OCI-M2 (cell line): ENCODE measurements around the gene RALGPS1.
"Not testable (repeated sequence)": the region's sequence is repeated elsewhere in the genome, so short reads cannot be mapped to it uniquely, and the experiment has no call there.

Source experiments
- DNase-seq: peaks from one replicate; lab custom pipeline; 2025; ENCODE audit not compliant: unreplicated experiment; lab: John Stamatoyannopoulos, UW

RALGPS1 gene

GRCh38 chr9:126986506-126986951 is 71.9 kb downstream of the RALGPS1 start:
- DNase-seq, result no peak

DNA sequence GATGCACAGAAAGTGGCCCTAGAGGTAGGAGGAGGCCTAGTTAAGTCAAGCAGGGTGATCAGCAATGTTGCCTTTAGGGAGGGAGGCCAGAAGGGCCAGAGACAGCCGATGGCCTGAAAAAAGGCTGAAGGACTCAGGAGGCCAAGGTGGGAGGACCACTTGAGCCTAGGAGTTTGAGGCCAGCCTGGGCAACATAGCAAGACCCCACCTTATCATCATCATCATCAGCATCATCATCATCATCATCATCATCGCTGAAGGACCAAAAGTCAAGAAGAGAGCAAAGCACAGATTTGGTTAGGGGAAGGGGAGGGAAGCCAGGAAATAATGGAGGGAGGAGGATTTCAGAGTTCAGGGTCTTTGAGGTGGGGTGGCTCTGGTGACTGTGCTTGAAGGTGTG is 74.3 kb downstream of the RALGPS1 start:
- no peak for DNase-seq

DNA sequence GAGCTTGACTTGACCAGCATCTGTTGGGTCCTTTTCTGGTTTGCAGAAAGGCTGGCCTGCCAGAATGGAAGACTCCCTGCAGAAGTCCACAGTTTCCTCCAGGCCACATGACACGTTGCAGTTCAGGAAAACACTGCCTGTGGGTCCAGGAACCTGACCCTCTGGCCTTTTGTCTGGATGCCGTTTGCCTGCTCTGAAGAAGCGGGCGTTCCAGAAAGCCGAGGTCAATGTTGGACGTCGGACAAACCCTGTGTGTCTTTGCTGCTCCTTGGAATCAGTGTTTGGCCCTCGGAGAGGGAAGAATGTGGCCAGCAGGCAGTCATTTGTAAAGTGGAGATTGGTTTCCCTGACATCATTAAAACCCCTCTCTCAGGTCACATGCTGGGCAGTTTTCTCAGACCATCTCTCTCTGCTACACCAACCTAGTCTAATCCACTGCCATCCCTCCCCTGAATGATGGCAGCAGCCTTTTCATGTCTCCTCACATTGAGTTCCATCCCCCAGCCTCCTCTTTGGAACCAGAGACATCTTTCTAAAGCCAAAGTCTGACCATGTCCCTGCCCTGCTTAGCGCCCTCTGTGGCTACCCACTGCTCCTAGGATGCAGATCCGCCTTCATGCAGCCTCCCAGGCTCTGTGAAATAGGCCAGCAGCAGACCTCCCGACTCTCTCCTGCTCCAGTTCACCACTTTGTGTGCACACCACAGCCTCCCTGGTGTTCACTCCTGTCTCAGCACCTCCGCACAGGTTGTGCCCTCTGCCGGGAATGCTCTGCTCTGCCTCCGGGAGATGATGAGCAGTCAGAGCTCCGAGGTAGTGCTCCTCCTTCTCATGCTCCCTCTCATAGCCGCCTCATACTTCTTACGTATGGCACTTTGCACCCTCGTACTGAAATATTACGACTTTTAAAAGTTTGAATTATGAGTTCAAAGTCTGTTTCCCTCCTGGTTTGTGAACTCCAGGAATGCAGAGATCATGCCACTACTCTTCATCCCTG is 75.6 kb downstream of the RALGPS1 start:
- no peak for DNase-seq

DNA sequence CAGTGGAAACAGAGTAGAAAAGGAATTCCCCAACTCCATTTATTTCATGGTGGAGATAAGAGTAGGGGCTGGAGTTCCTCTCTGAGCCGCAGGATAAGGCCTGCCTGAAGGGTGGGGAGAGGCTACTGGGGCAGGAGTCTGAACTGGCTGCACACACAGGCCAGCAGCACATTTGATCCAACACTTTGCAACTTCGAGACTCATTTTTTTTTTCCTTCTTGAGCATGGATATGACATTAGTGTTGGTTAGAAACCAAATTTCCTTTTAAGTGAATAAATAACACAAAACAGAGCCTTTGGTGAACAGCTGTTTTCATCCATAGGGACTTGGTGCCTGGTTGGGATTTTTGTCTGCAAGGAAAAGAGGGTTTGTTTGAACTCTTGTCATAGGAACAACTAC is 76.6 kb downstream of the RALGPS1 start:
- no peak for DNase-seq

DNA sequence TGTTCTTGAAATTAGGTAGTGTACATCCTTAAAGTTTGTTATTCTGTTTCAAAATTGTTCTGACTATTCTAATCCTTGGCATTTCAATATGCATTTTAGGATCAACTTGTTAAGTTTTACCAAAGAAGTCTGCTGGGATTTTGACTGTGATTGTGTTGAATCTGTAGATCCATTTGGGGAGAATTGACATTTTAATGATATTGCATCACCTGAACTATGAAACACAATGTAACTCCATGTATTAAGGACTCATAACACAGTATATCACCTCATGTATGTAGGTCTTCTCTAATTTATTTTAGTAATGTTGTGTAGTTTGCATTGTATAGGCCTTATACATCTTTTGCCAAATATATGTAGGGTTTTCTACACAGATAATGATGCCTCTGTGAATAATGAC is 77.8 kb downstream of the RALGPS1 start:
- no peak for DNase-seq

DNA sequence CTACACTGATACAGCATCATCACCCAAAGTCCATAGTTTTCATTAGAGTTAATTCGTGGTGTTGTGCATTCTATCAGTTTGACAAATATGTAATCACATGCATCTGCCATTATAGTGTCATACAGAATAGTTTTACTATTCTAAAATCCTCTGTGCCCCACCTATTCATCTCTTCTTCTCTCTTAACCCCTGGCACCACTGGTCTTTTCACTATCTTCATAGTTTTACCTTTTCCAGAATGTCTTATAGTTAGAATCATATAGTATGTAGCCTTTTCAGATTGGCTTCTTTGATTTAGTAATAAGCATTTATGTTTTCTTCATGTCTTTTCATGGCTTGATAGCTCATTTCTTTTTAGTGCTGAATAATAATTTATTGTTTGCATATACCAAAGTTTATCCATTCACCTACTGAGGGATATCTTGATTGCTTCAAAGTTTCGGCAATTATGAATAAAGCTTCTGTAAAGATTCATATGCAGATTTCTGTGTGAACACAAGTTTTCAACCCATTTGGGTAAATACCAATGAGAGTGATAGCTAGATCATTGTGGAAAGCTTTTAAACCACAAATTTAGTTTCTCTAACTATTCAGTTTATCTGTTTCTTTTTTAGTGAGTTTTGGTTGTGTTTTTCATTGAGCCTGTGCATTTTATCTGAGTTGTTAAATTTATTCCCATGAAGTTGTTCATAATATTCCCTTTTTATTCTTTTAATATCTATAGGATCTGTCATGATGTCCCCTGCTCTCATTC is 84.9 kb downstream of the RALGPS1 start:
- DNase-seq, result no peak

GRCh38 chr9:127004946-127005769 is 90.6 kb downstream of the RALGPS1 start:
- no peak for DNase-seq

GRCh38 chr9:127005770-127006314 is 91.3 kb downstream of the RALGPS1 start:
- no peak for DNase-seq

GRCh38 chr9:127007638-127008037 is 93.1 kb downstream of the RALGPS1 start:
- DNase-seq, result no peak

DNA sequence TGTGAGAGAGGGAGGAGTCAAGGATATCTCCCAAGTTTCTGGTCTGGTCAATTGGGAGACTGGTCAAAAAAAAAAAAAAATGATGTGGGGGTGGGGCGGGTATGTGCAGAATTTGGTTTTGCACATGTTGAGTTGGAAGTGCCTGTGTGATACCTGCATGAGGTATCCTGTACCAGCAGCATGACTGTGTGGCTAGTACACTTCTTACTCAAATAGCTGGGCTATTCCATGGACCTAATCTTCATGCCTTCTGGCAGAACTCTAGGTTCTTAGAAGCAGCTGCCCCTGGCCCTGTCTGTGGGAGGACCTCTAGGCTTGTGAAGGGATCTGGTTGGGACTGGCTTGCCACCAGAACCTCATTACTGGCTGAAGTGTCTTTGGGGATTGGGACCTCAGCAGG is 93.5 kb downstream of the RALGPS1 start:
- no peak for DNase-seq

DNA sequence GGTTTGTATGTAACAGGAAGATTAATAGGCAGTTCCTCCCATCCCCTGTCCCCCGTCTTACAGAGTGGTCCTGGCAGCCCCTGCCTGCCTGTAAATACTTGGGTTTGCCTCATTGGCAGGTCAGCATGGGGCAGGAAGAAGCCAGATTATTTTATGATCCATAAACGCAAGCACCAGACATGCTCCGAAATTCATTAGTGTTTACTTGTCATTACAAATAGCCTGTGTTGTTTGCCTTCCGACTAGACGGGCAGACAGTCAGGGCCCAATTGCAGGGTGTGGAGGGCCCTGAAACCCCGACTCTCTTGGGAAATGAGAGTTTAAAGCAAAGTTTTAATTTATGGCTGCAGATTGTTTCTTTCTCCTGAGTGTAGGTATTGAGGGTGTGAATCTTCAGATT is 97.2 kb downstream of the RALGPS1 start:
- DNase-seq, result no peak

DNA sequence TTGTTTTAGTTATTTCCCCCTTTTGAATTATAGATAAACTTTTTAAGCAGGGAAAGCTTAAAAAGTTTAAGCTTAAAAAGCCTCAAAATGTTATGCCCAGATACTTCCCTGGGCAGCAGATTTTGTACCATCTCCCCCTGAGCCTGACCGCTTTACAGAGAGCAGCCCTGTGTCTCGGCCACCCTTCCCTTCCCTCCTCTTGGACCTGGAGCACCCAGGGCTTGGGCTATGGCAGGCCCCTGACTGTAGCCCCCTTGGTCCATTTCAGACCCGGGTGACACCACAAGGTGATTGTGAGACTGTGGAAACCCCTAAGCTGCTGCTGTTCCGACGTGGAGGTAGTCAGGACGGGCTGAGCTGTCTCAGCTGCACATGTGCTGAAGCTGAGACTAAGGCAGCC is 97.7 kb downstream of the RALGPS1 start:
- no peak for DNase-seq

GRCh38 chr9:127013597-127013996 is 99.0 kb downstream of the RALGPS1 start:
- no peak for DNase-seq

DNA sequence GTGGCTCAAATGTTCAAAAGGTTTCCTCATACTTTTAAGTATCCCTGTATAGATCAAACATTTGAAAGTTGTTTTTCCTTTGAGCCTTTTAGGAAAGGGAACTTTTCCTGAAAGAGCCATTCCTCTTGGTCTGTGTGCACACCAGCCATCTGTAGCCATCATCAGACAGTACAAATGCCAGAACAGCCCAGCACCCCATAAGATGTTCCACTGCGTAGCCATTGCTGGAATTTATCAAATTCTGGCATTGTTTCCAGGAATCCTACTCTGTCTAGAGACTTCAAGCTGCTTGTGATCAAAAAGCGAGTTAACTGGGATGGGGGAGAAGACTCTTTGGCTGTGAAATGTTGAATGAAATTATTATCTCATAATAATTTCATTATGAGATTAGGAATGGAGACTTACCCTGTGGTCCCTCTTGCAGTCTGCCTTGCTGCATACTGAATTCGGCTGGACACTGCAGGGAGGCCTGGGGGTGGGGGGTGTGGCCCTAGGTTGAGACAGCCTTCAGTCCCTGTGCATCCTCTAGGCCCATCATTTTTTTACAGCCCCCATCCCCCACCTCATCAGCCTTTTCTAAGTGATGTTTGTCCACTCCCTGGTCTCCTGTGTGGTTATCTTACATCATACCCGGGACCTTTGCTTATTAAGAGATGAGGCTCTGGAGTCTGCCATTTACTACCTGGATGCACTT is 99.8 kb downstream of the RALGPS1 start:
- no peak for DNase-seq

DNA sequence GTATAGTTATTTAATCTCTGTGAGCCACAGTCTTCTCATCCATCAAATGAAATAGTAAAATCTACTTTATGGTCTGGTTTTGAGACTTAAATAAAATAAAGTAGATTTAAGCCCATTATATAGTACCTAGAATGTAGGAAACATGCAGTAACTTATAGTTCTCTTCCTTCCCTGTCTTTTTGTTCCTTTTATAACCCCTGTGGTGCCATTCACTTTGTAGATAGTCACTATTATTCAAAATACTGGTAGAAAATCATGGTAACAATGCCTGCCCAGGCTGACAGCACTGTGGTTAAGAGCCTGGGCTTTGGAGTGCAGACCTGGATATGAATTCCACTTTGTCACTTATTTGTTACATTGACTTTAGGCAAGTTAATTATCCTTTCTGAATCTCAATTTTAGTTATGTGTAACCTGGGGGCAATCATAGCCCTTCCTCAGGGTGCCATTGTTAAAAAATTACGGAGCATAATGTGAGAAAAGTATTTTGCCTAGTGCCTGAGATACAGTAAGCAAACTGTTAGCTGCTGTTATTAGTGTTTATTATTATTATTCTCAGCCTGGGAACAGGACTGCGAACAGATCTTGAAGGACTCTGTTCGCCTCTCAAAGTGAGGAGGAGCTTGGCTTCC is 100.4 kb downstream of the RALGPS1 start:
- no peak for DNase-seq

DNA sequence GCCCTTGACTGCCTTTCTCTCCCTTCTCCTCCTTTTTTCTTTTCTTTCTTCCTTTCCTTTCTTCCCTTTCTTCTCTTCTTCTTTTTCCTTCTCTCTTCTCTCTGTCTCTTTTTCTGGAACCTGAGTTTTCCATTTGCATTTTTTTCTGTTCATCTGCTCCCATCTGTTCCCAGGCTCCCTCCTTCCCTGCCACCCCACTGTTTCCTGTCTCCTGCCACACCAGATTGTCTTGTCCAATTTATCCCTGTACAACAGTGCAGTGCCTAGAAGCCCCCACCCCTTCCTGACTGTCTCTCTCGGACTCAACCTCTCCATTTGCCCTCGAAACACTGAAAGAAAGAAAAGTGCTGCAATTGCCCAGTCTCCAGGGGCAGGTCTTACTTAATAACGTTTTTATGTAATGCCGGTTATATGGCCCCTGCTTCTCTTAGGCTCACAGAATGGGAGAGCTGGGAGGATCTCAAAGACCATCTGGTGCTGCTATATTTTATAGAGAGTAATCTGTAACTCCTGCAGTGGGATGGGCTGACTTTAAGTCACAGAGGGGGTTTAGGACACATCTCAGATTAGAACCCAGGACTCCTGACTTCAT is 101.4 kb downstream of the RALGPS1 start:
- DNase-seq, result no peak

GRCh38 chr9:127017979-127018378 is 103.4 kb downstream of the RALGPS1 start:
- not testable (repeated sequence) for DNase-seq

DNA sequence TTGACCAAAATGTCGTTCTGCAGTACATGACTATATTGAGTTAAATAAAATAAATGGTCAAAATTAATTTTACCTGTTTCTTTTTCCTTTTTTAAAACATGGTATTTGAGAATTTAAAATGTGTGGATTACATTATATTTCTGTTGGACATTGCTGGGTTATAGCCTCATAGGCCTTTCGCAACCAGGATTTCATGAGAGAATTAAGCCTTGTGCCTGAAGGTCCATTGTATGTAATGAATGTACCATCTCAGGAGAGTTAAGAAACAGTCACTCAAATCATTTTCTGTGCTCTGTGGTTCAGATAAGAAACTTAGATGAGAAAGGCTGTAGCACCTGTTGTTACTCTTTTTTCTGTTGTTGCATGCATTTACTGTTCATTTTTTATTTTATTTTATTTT is 104.4 kb downstream of the RALGPS1 start:
- DNase-seq, result no peak

DNA sequence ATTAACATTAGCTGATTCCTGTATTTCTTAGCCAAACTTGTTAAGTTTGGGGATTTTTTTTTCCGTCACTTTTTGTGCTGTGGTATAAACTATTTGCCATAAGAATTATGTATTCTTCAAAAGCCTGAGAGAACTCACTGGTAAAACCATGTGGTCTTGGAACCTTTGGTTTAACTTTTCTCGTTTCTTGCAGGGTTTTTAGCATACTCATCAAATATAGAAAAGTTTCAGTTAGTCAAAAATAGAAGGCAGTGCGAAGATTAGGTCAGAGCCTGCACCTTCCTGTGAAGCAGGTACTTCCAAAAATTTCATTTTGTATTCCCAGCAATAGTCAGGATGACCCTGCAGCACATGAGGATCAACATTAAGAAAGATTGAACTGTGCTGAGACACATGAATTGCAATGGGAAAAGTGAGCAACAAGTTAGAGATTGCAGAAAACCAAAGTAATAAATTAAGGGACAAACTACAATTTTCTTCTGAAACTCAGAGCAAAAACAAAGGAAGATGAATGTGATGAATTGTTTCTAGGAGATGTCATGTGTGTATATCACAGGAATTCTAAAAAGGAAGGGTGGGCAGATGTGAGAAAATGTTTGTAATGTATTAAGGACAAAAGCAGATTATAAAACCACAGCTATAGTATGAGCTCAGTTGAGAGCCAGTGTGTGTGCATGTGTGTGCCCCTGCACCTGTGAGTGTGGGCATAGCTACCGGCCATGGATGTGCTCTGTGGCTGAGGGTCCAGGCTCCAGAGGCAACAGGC is 105.6 kb downstream of the RALGPS1 start:
- DNase-seq, result no peak
